H9 (cell line): ENCODE data around the gene DNAI1. TPM values are rescaled to one million over a fixed set of nuclear protein-coding genes. Genes with fewer than 3 reads are reported as not detected.

ENCODE experiments used
- DNase-seq: peaks from one replicate; pipeline ENCODE4 v3.0.0-alpha.2; 2017
- H2AFZ ChIP-seq: one replicate; pipeline ENCODE4 v1.6.1; 2013; ENCODE audit warnings: mild to moderate bottlenecking, low read length, control low read depth, moderate library complexity
- H2AK5ac ChIP-seq: 2 replicates; pipeline ENCODE4 v1.6.1; 2013; ENCODE audit warnings: low read length, control low read depth, mixed read lengths; ENCODE audit not compliant: insufficient read length
- H2BK120ac ChIP-seq: one replicate; pipeline ENCODE4 v1.6.1; 2013; ENCODE audit warnings: low read depth, mild to moderate bottlenecking, low read length, control low read depth, inconsistent platforms; ENCODE audit not compliant: poor library complexity, severe bottlenecking
- H2BK12ac ChIP-seq: 2 replicates; pipeline ENCODE4 v1.6.1; 2013; ENCODE audit warnings: low read length, control low read depth, mixed read lengths, low read depth; ENCODE audit not compliant: insufficient read length
- H2BK15ac ChIP-seq: 2 replicates; pipeline ENCODE4 v1.6.1; 2013; ENCODE audit warnings: low read depth, low read length, control low read depth
- H2BK20ac ChIP-seq: one replicate; pipeline ENCODE4 v1.6.1; 2013; ENCODE audit warnings: low read depth, mild to moderate bottlenecking, low read length, control low read depth, inconsistent platforms; ENCODE audit not compliant: poor library complexity, severe bottlenecking
- H2BK5ac ChIP-seq: 2 replicates; pipeline ENCODE4 v1.6.1; 2013; ENCODE audit warnings: low read length, control low read depth, mixed read lengths; ENCODE audit not compliant: insufficient read length
- H3K14ac ChIP-seq: 2 replicates; pipeline ENCODE4 v1.6.1; 2013; ENCODE audit warnings: low read length, control low read depth; ENCODE audit not compliant: insufficient read depth
- H3K18ac ChIP-seq: 2 replicates; pipeline ENCODE4 v1.6.1; 2013; ENCODE audit warnings: low read depth, mild to moderate bottlenecking, mixed read lengths, low read length, control low read depth; ENCODE audit not compliant: insufficient read length
- H3K23ac ChIP-seq: 2 replicates; pipeline ENCODE4 v1.6.1; 2013; ENCODE audit warnings: low read length, control low read depth, mixed read lengths, low read depth; ENCODE audit not compliant: insufficient read length
- H3K23me2 ChIP-seq: 2 replicates; pipeline ENCODE4 v1.6.1; 2013; ENCODE audit warnings: low read depth, mild to moderate bottlenecking, mixed read lengths, low read length, control low read depth; ENCODE audit not compliant: insufficient read length, poor library complexity, severe bottlenecking
- H3K27ac ChIP-seq: 2 replicates; pipeline ENCODE4 v1.5.1; 2013; ENCODE audit warnings: low read length, control low read depth, mixed read lengths, low read depth; ENCODE audit not compliant: insufficient read length
- H3K27me3 ChIP-seq: 2 replicates; pipeline ENCODE4 v1.6.1; 2013; ENCODE audit warnings: low read length, control low read depth, inconsistent platforms; ENCODE audit not compliant: insufficient read depth
- H3K4ac ChIP-seq: 2 replicates; pipeline ENCODE4 v1.6.1; 2013; ENCODE audit warnings: low read depth, mild to moderate bottlenecking, control low read depth, inconsistent platforms, low read length, moderate library complexity
- H3K4me1 ChIP-seq: 2 replicates; pipeline ENCODE4 v1.6.1; 2013; ENCODE audit warnings: low read length, control low read depth, inconsistent platforms; ENCODE audit not compliant: insufficient read depth
- H3K4me2 ChIP-seq: 2 replicates; pipeline ENCODE4 v1.6.1; 2013; ENCODE audit warnings: low read length, control low read depth, mixed read lengths; ENCODE audit not compliant: insufficient read length, insufficient read depth
- H3K56ac ChIP-seq: 2 replicates; pipeline ENCODE4 v1.6.1; 2013; ENCODE audit warnings: low read depth, mild to moderate bottlenecking, mixed read lengths, low read length, control low read depth; ENCODE audit not compliant: insufficient read length
- H3K79me1 ChIP-seq: 2 replicates; pipeline ENCODE4 v1.6.1; 2013; ENCODE audit warnings: low read depth, mild to moderate bottlenecking, moderate library complexity, low read length, control low read depth, inconsistent platforms; ENCODE audit not compliant: insufficient read depth, poor library complexity, severe bottlenecking
- H3K79me2 ChIP-seq: 2 replicates; pipeline ENCODE4 v1.6.1; 2013; ENCODE audit warnings: low read length, control low read depth, inconsistent platforms; ENCODE audit not compliant: insufficient read depth
- H3K9ac ChIP-seq: 2 replicates; pipeline ENCODE4 v1.6.1; 2013; ENCODE audit warnings: low read length, control low read depth, mixed read lengths; ENCODE audit not compliant: insufficient read length; ENCODE audit errors: extremely low read depth
- H3K9me3 ChIP-seq: one replicate; pipeline ENCODE4 v1.6.1; 2013; ENCODE audit warnings: low read depth, low read length, inconsistent platforms; ENCODE audit not compliant: control insufficient read depth
- H3T11ph ChIP-seq: one replicate; pipeline ENCODE4 v1.6.1; 2013; ENCODE audit warnings: mild to moderate bottlenecking, low read length, control low read depth, inconsistent platforms
- H4K20me1 ChIP-seq: one replicate; pipeline ENCODE4 v1.6.1; 2013; ENCODE audit not compliant: control insufficient read depth, insufficient read length, insufficient read depth
- H4K5ac ChIP-seq: 2 replicates; pipeline ENCODE4 v1.6.1; 2013; ENCODE audit warnings: low read depth, mild to moderate bottlenecking, mixed read lengths, low read length, control low read depth; ENCODE audit not compliant: insufficient read length
- H4K8ac ChIP-seq: replicated peaks from 2 replicates; pipeline ENCODE4 v1.6.1; 2013; ENCODE audit warnings: low read length, control low read depth, mixed read lengths, low read depth; ENCODE audit not compliant: insufficient read length
- H4K91ac ChIP-seq: 2 replicates; pipeline ENCODE4 v1.6.1; 2013; ENCODE audit warnings: low read depth, mild to moderate bottlenecking, moderate library complexity, mixed read lengths, low read length, control low read depth; ENCODE audit not compliant: insufficient read length
- H3K27ac Mint-ChIP-seq, 3 experiments: 2 replicates in 2 of 3; 3 replicates in 1 of 3; pipeline ENCODE4 v1.8.0; 2020 to 2021; ENCODE audit warnings: mixed read lengths in 3 of 3, mild to moderate bottlenecking in 1 of 3, moderate library complexity in 1 of 3
- H3K27me3 Mint-ChIP-seq: 2 replicates; pipeline ENCODE4 v1.8.0; 2021; ENCODE audit warnings: low read depth, mild to moderate bottlenecking, moderate library complexity, mixed read lengths
- H3K36me3 Mint-ChIP-seq, 3 experiments: 2 replicates in 2 of 3; 3 replicates in 1 of 3; pipeline ENCODE4 v1.8.0; 2020 to 2021; ENCODE audit warnings: low read depth in 3 of 3, mixed read lengths in 3 of 3; ENCODE audit not compliant: insufficient read depth in 1 of 3
- H3K4me1 Mint-ChIP-seq, 2 experiments: 2 replicates each; pipeline ENCODE4 v1.8.0; 2020; ENCODE audit warnings: mixed read lengths in 2 of 2
- H3K4me3 Mint-ChIP-seq, 2 experiments: 2 replicates in 1 of 2; 3 replicates in 1 of 2; pipeline ENCODE4 v1.8.0; 2020 to 2021; ENCODE audit warnings: mild to moderate bottlenecking in 2 of 2, mixed read lengths in 2 of 2, moderate library complexity in 1 of 2
- H3K9me3 Mint-ChIP-seq, 2 experiments: 2 replicates in 1 of 2; 3 replicates in 1 of 2; pipeline ENCODE4 v1.8.0; 2020; ENCODE audit warnings: mild to moderate bottlenecking in 2 of 2, mixed read lengths in 2 of 2, moderate library complexity in 1 of 2
- CTCF ChIP-seq: fragments of 200-600 bp; sonication (generic); conservative IDR thresholded peaks from 3 replicates; pipeline ENCODE4 v1.8.0; 2021; ENCODE audit warnings: antibody characterized with exemption, mild to moderate bottlenecking
- WGBS: extraction: QIAGEN DNeasy Blood & Tissue Kit; methylation state at CpG from one replicate; pipeline ENCODE4 v1.1.7; 2013; ENCODE audit warnings: missing lambda C conversion rate, low lambda C conversion rate, mixed read lengths; ENCODE audit not compliant: insufficient read length; ENCODE audit errors: extremely low coverage; 5-methylcytosine and 5-hydroxymethylcytosine counted together
- total RNA-seq: library from RNA; stranded (reverse); gene quantifications from 2 replicates; pipeline ENCODE4 v1.2.1, GENCODE V29; 2021

The DNAI1 gene
- total RNA-seq, 1 experiment from 2014 or later: 0.22 TPM

GRCh38 chr9:34505370-34506120 is 46.9 kb downstream of the DNAI1 start:
- no peaks in the 10 kb centered on the region for H3K23me2 ChIP-seq
- no peak overlapping the region for H2BK120ac ChIP-seq
- no peaks in the 10 kb centered on the region for H3K79me1 ChIP-seq
- H3K27ac ChIP-seq: no peak overlapping the region
- no peak overlapping the region for H3K4me2 ChIP-seq
- DNase-seq: no peak
- no peaks in the 10 kb centered on the region for H3K27me3 ChIP-seq
- H3K14ac ChIP-seq: no peak overlapping the region
- H4K5ac ChIP-seq: no peak overlapping the region
- H3K27me3 Mint-ChIP-seq: peaks cover 3% of the 10 kb centered on the region; the same call in 1 of the 2 replicates
- WGBS: no CpG with 5 or more reads among the region's 5 CpGs
- H3K9me3 Mint-ChIP-seq: no peaks in the 10 kb centered on the region
- no peak for TF ChIP-seq CTCF
- 0 out of 7 replicates have a peak overlapping the region, but pooled peaks of 1 of the 3 experiments have one; percentile 4 for H3K27ac Mint-ChIP-seq
- no peak overlapping the region for H2BK5ac ChIP-seq
- H2BK20ac ChIP-seq: no peak overlapping the region
- no peak overlapping the region for H2AK5ac ChIP-seq
- no peak overlapping the region for H2BK12ac ChIP-seq
- H3K4me1 ChIP-seq: no peaks in the 10 kb centered on the region; the same call in 1 of the 2 replicates
- no peak overlapping the region for H3K4ac ChIP-seq
- no peak overlapping the region for H2AFZ ChIP-seq
- H3K4me3 Mint-ChIP-seq: no peak overlapping the region
- no peak overlapping the region for H2BK15ac ChIP-seq
- no peaks in the 10 kb centered on the region for H3K79me2 ChIP-seq
- H4K20me1 ChIP-seq: no peaks in the 10 kb centered on the region
- peaks cover 12 to 20% of the 10 kb centered on the region in 2 experiments for H3K4me1 Mint-ChIP-seq
- no peak overlapping the region for H4K8ac ChIP-seq
- H3K9ac ChIP-seq: no peak overlapping the region
- H3K23ac ChIP-seq: no peak overlapping the region
- no peak overlapping the region for H3T11ph ChIP-seq
- no peaks in the 10 kb centered on the region for H3K36me3 Mint-ChIP-seq
- no peak overlapping the region for H4K91ac ChIP-seq
- H3K56ac ChIP-seq: no peak overlapping the region
- no peaks in the 10 kb centered on the region for H3K9me3 ChIP-seq
- H3K18ac ChIP-seq: no peak overlapping the region
